GM08714 (cell line): Measurements from ENCODE around the gene RPGR.

Experiments
- H3K4me3 ChIP-seq: fragments of 200-500 bp; sonication (Bioruptor generic); 2 replicates; pipeline ENCODE4 v1.5.1; 2014; ENCODE audit warnings: mild to moderate bottlenecking, low read length, inconsistent platforms
- ZNF274 ChIP-seq: IDR thresholded peaks from 2 replicates; pipeline ENCODE4 v1.6.1; 2012; ENCODE audit warnings: mild to moderate bottlenecking, low read depth, low read length

Gene RPGR

GRCh38 chrX:38287674-38288073 lies 39.6 kb downstream of the RPGR start:
- TF ChIP-seq ZNF274 = no peak
- no peak overlapping the region for H3K4me3 ChIP-seq

DNA sequence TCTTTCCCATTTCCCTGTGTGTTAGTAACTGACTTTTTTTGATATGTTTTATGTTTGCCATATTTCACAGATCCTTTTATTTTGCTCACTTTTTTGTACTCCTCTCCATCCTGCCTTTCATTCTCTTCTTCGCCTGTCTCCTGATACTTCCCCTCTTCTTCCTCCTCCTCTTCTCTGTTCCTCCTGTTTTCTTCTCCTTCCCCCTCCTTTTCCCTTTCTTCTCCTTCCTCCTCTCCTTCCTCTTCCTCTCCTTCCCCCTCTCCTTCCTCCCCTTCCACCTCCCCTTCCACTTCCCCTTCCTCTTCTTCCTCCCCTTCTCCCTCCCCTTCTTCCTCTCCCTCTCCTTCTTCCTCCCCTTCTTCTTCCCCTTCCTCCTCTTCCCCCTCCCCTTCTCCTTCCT lies 41.7 kb downstream of the RPGR start:
- no peak for TF ChIP-seq ZNF274

DNA sequence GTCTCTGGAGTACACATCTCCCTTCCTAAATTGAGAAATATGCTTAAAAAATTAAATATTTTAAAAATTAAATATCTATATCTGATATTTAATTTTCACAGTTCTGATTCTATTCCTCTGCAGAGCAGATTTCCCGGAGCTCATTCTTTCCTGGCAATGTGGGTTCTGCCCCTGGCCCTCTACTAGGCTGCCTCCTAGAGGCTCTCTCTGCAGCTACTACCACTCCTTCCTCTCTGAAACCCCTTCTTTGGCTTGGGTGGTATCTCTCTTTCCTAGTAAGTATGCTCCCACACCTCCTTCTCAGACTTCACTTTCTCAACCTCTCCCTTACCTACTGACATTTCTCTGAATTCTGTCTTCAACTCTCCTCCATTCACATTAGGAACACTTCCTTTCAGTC lies 45.3 kb downstream of the RPGR start:
- no peak overlapping the region for H3K4me3 ChIP-seq
- TF ChIP-seq ZNF274 = no peak

More for the DNA sequence above, 41.7 kb downstream of the RPGR start:
- no peak overlapping the region for H3K4me3 ChIP-seq

DNA sequence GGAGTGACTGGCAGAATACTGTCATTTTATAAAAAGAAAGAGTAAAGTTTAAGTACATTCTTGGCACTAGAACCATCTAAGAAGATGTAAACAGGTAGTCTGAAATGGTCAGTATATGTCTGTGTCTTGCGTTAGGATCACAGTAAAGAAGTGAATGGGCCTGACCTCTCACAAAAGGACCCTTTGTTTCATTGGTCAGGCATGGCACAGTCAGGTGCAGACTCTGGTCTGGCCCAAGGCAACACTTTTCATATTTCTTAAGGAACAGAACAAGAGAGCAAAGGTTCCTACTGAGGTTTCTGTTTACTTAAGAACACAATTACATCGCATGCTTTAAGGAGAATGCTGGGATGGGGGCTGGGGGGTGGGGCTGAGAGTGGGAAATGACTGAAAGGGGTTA lies 48.1 kb downstream of the RPGR start:
- no peak for TF ChIP-seq ZNF274
- no peak overlapping the region for H3K4me3 ChIP-seq

DNA sequence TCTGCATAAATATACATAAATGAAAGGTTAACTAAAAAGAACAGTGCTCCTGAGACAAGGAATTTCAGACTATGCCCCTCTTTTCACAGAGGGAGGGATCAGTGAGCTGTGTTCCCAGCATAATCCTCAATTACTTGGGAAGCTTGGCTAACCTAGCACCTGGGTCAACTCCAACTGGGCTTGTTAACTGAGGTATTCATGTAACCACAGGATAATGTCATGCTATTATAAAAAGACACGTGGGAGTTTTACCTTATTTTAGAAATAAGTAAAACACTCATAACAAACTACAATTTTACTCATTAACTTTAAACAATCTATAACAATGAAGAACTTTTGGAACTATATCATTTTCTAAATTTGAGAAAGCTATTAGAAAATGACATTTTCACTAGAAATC lies 48.6 kb downstream of the RPGR start:
- no peak for TF ChIP-seq ZNF274
- H3K4me3 ChIP-seq = no peak overlapping the region

DNA sequence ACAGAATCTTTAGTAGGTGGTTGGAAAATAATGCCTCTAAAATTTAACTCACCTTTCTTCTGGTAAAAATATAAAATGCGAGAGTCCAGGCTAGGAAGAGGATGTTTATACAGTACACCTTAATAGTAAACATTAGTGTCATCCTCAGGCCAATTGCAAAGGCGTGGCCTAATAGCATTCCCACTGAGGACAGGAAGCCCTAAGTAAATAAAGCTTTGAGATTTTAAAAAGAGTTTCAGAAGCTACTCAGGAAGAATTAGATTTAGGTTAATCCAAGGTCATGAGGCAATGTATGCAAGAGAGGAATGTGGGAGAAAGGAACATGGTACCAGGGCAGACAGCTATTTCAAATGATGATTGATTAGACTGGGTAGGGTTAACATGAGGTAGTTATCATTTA lies 49.5 kb downstream of the RPGR start:
- TF ChIP-seq ZNF274 = no peak

GRCh38 chrX:38277136-38277535 lies 50.2 kb downstream of the RPGR start:
- no peak overlapping the region for H3K4me3 ChIP-seq
- TF ChIP-seq ZNF274 = no peak

More for the DNA sequence above, 49.5 kb downstream of the RPGR start:
- no peak overlapping the region for H3K4me3 ChIP-seq

GRCh38 chrX:38276089-38276488 lies 51.2 kb downstream of the RPGR start:
- H3K4me3 ChIP-seq = no peak overlapping the region
- no peak for TF ChIP-seq ZNF274

DNA sequence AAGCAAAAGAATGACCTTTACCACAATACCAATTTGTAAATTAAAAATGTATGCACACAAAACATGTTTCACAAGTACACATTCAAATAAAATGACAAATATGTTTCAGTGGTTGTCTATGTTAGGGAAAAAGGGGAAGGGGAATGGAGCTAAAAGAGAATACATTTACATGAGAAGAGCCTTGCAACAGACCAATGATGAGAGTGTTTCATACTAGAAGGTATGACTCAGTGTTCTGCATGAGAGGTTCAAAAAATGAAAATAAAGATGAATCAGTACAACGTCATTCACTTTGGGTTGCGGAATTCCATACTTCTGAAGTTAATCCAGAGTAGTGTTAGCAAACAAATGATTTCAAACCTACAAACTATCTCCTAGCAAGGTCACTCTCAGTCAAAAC lies 51.7 kb downstream of the RPGR start:
- TF ChIP-seq ZNF274 = no peak
- H3K4me3 ChIP-seq = no peak overlapping the region

DNA sequence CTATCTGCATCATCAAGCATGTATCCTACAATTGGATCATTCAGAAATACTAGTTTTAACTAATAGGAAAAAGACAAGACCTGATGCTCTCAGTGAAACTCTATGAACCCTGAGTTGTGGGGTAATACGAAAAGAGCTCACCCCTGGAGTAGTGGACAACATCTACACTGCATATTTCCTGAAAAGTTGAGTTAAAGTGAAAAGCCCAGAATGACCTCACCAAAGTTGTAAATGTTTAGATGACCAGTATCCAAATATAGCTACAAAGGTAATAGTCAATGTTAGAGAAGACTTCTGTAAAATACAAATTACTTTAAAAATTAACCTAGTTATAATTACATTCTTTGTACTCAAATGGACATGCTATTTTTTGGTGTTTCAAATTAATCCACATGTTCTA lies 53.9 kb downstream of the RPGR start:
- TF ChIP-seq ZNF274 = no peak
- no peak overlapping the region for H3K4me3 ChIP-seq

DNA sequence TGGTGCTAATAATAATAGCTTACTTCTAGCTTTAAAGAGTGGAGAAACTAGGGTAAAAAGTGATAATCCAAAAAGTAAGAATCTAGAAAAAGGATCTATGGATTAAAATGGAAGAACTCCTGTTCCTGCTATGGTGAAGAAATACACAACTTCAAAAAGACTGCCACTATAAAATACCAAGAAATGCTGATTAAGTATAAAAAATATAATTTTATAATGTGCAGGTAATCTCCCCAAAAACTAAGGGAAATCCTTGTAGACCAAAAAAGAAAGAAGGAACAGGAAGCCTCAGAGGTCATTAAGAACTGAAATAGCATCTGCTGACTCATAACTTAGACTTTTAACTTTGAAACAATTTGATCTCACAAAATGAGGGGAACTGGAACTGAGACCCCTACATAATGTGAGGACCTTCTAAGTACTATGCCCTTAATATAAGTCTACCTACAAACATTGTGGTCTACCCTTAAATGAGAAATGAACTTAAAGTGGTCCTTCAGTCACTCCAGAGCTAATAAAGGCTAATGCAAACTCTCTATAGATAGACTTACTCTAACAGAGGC lies 56.1 kb downstream of the RPGR start:
- TF ChIP-seq ZNF274 = no peak
- H3K4me3 ChIP-seq = no peak overlapping the region

- no peak for TF ChIP-seq ZNF274
Observed at GRCh38 chrX:38268011-38268410, 59.3 kb downstream of the RPGR start.

GRCh38 chrX:38262715-38263620 lies 64.3 kb downstream of the RPGR start:
- H3K4me3 ChIP-seq = no peak overlapping the region
- TF ChIP-seq ZNF274 = no peak

More at GRCh38 chrX:38268011-38268410, 59.3 kb downstream of the RPGR start:
- no peak overlapping the region for H3K4me3 ChIP-seq

DNA sequence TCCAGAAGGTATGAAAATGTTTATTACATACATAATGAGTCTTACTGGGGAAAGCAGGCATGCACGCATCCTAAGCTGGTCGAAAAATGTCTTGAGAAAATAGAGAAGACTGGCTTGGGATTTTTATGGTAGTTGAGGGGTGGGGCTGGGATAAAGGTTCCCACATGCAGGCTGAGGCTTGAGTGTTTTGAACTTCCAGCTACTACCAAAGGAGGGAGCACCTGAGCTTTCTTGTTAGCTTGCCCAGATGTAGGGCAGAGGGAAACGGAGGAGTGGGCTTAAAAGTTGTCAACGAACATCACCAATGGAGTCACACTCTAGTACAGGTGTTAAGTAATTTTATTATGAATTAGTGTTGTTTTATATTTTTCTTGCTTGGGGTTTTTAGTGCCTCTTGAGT lies 67.1 kb downstream of the RPGR start:
- TF ChIP-seq ZNF274 = no peak
- H3K4me3 ChIP-seq = no peak overlapping the region

- TF ChIP-seq ZNF274 = no peak
- H3K4me3 ChIP-seq = no peak overlapping the region
Observed at GRCh38 chrX:38256019-38256418, 71.3 kb downstream of the RPGR start.
